Smooth muscle cell (in vitro differentiated cells): ENCODE measurements around the gene NEFH. TPM values are rescaled to one million over a fixed set of nuclear protein-coding genes. Genes with fewer than 3 reads are reported as not detected.
"Not testable (repeated sequence)": the region's sequence is repeated elsewhere in the genome, so short reads cannot be mapped to it uniquely, and the experiment has no call there.

Experiments used
- DNase-seq: peaks from one replicate; lab custom pipeline; 2025; ENCODE audit not compliant: unreplicated experiment; lab: John Stamatoyannopoulos, UW
- H2AFZ ChIP-seq: fragments of 200-600 bp; sonication (generic); 2 replicates; pipeline ENCODE4 v1.6.0; 2016; ENCODE audit warnings: antibody characterized with exemption, low read depth, mild to moderate bottlenecking
- H3F3A ChIP-seq: fragments of 200-600 bp; sonication (generic); 2 replicates; pipeline ENCODE4 v1.6.0; 2017; ENCODE audit warnings: antibody characterized with exemption, low read depth
- H3K27ac ChIP-seq: fragments of 200-600 bp; sonication (generic); 2 replicates; pipeline ENCODE4 v1.5.1; 2016; ENCODE audit warnings: low read depth, mild to moderate bottlenecking
- H3K27me3 ChIP-seq: fragments of 200-600 bp; sonication (generic); 2 replicates; pipeline ENCODE4 v1.6.1; 2016; ENCODE audit warnings: low read depth, mild to moderate bottlenecking
- H3K36me3 ChIP-seq: fragments of 200-600 bp; sonication (generic); 2 replicates; pipeline ENCODE4 v1.5.1; 2016; ENCODE audit warnings: low read depth
- H3K4me1 ChIP-seq: fragments of 200-600 bp; sonication (generic); 2 replicates; pipeline ENCODE4 v1.5.1; 2016; ENCODE audit warnings: low read depth
- H3K4me2 ChIP-seq: fragments of 200-600 bp; sonication (generic); 2 replicates; pipeline ENCODE4 v1.6.0; 2016; ENCODE audit warnings: mild to moderate bottlenecking
- H3K4me3 ChIP-seq: fragments of 200-600 bp; sonication (generic); 2 replicates; pipeline ENCODE4 v1.5.1; 2016; ENCODE audit warnings: mild to moderate bottlenecking
- H3K79me2 ChIP-seq: fragments of 200-600 bp; sonication (generic); 2 replicates; pipeline ENCODE4 v1.6.0; 2016; ENCODE audit warnings: low read depth, mild to moderate bottlenecking
- H3K9ac ChIP-seq: fragments of 200-600 bp; sonication (generic); 2 replicates; pipeline ENCODE4 v1.6.0; 2016; ENCODE audit warnings: low read depth
- H3K9me3 ChIP-seq: fragments of 200-600 bp; sonication (generic); replicated peaks from 2 replicates; pipeline ENCODE4 v1.5.1; 2016; ENCODE audit warnings: low read depth
- H4K20me1 ChIP-seq: fragments of 200-600 bp; sonication (generic); 2 replicates; pipeline ENCODE4 v1.6.0; 2016; ENCODE audit warnings: low read depth
- CTCF ChIP-seq: fragments of 200-600 bp; sonication (generic); IDR thresholded peaks from 2 replicates; pipeline ENCODE4 v1.5.1; 2017; ENCODE audit warnings: borderline replicate concordance, mild to moderate bottlenecking, antibody characterized with exemption; ENCODE audit not compliant: insufficient read depth, poor library complexity, severe bottlenecking
- WGBS: methylation state at CpG from one replicate; pipeline ENCODE4 v1.1.7; 2016; ENCODE audit warnings: low lambda C conversion rate; 5-methylcytosine and 5-hydroxymethylcytosine counted together
- polyA plus RNA-seq: library from polyadenylated mRNA; unstranded; fragments of >200 nt; fragmentation: Nextera tagmentation; extraction: Ambion mirVana; gene quantifications from 2 replicates; pipeline ENCODE4 v1.2.1, GENCODE V29; 2016
- total RNA-seq: library from RNA; depleted of rRNA; stranded (reverse); fragments of >200 nt; gene quantifications from 2 replicates; pipeline ENCODE4 v1.2.3, GENCODE V29; 2014

NEFH gene
- total and polyA plus RNA-seq, 2 experiments from 2014 or later = 1.1 TPM; not detected in 1

- Histone ChIP-seq H2AFZ (no peak overlapping the region), H3F3A (no peaks in the 10 kb centered on the region), H3K4me3 (no peak overlapping the region), H4K20me1 (no peaks in the 10 kb centered on the region), H3K4me1 (no peaks in the 10 kb centered on the region), H3K27ac (no peak overlapping the region), H3K9me3 (no peaks in the 10 kb centered on the region), H3K9ac (no peak overlapping the region), H3K36me3 (no peaks in the 10 kb centered on the region), H3K79me2 (no peaks in the 10 kb centered on the region), H3K4me2 (no peak overlapping the region), H3K27me3 (peaks cover 27% of the 10 kb centered on the region)
- WGBS = 94% methylated on average over 7 of the region's 7 CpGs
- no peak for DNase-seq
- no peak for TF ChIP-seq CTCF
Observed at GRCh38 chr22:29434288-29434687, 45.7 kb upstream of the NEFH start.

GRCh38 chr22:29435236-29436136 lies 44.5 kb upstream of the NEFH start:
- Histone ChIP-seq H2AFZ (no peak overlapping the region), H3K9ac (no peak overlapping the region), H3K79me2 (no peaks in the 10 kb centered on the region), H3K9me3 (no peaks in the 10 kb centered on the region), H3K36me3 (no peaks in the 10 kb centered on the region), H3K4me1 (no peaks in the 10 kb centered on the region), H4K20me1 (no peaks in the 10 kb centered on the region), H3K4me2 (no peak overlapping the region), H3K4me3 (no peak overlapping the region), H3K27me3 (peaks cover 15% of the 10 kb centered on the region), H3K27ac (no peak overlapping the region), H3F3A (no peaks in the 10 kb centered on the region)
- no peak for TF ChIP-seq CTCF
- 72% methylated on average over 5 of the region's 5 CpGs for WGBS
- DNase-seq = no peak

- H4K20me1 ChIP-seq, H3K4me2 ChIP-seq, H3K4me1 ChIP-seq, H3K27me3 ChIP-seq, H3K9ac ChIP-seq, H3K27ac ChIP-seq, H2AFZ ChIP-seq, H3K79me2 ChIP-seq, H3K4me3 ChIP-seq, H3F3A ChIP-seq, H3K9me3 ChIP-seq, DNase-seq, H3K36me3 ChIP-seq: not testable (repeated sequence)
- whole genome bisulfite sequencing = 96% methylated on average over 10 of the region's 10 CpGs
Observed at GRCh38 chr22:29438283-29438682, 41.7 kb upstream of the NEFH start, which contains the start of gene RFPL1. RFPL1 (plus strand) TSS chr22:29438583.

GRCh38 chr22:29442976-29443375 lies 37.0 kb upstream of the NEFH start:
- Histone ChIP-seq H4K20me1 (no peaks in the 10 kb centered on the region), H3K36me3 (no peaks in the 10 kb centered on the region), H3F3A (no peaks in the 10 kb centered on the region), H3K9me3 (no peaks in the 10 kb centered on the region), H3K4me3 (no peak overlapping the region), H3K27ac (no peak overlapping the region), H3K79me2 (no peaks in the 10 kb centered on the region), H3K4me2 (no peak overlapping the region), H2AFZ (no peak overlapping the region), H3K4me1 (no peaks in the 10 kb centered on the region), H3K27me3 (no peaks in the 10 kb centered on the region), H3K9ac (no peak overlapping the region)
- no peak for DNase-seq
- 70% methylated on average over 1 of the region's 1 CpG for WGBS
- TF ChIP-seq CTCF = no peak
